OCI-LY3 (cell line): ENCODE measurements around the gene GALNT1.

ENCODE experiments used
- H2AFZ ChIP-seq: fragments of 200-600, 300-600 bp; shearing (Covaris generic); 2 replicates; pipeline ENCODE4 v1.6.0; 2014; ENCODE audit warnings: antibody characterized with exemption, low read depth, low read length
- H3K27ac ChIP-seq: fragments of 200-600, 300-600 bp; sonication (generic); 2 replicates; pipeline ENCODE4 v1.5.1; 2014; ENCODE audit warnings: mild to moderate bottlenecking, low read length, moderate library complexity, mixed read lengths
- H3K27me3 ChIP-seq: fragments of 200-600, 300-600 bp; sonication (generic); 2 replicates; pipeline ENCODE4 v1.6.1; 2014; ENCODE audit warnings: low read depth, low read length, mixed read lengths
- H3K36me3 ChIP-seq: fragments of 200-600, 300-600 bp; sonication (generic); replicated peaks from 2 replicates; pipeline ENCODE3; 2014; ENCODE audit warnings: low read depth, low read length, mixed read lengths
- H3K4me1 ChIP-seq: fragments of 300-600, 200-600 bp; sonication (generic); 2 replicates; pipeline ENCODE4 v1.6.1; 2014; ENCODE audit warnings: low read length, mixed read lengths
- H3K4me2 ChIP-seq: fragments of 200-600, 300-600 bp; sonication (generic); 2 replicates; pipeline ENCODE4 v1.6.1; 2014; ENCODE audit warnings: low read length, mixed read lengths
- H3K4me3 ChIP-seq: fragments of 300-600, 200-600 bp; sonication (generic); 2 replicates; pipeline ENCODE4 v1.5.1; 2014; ENCODE audit warnings: antibody characterized with exemption, mild to moderate bottlenecking, low read length, moderate library complexity
- H3K79me2 ChIP-seq: fragments of 300-600, 200-600 bp; shearing (Covaris generic); 2 replicates; pipeline ENCODE4 v1.6.1; 2014; ENCODE audit warnings: mild to moderate bottlenecking, low read length, mixed read lengths
- H3K9ac ChIP-seq: fragments of 300-600, 200-600 bp; shearing (Covaris generic); 2 replicates; pipeline ENCODE4 v1.6.0; 2014; ENCODE audit warnings: mild to moderate bottlenecking, low read length, moderate library complexity
- H3K9me3 ChIP-seq: fragments of 200-600, 300-600 bp; shearing (Covaris generic); 2 replicates; pipeline ENCODE4 v1.6.1; 2014; ENCODE audit warnings: low read length, mixed read lengths; ENCODE audit not compliant: insufficient read depth
- H4K20me1 ChIP-seq: fragments of 200-600, 300-600 bp; sonication (generic); 2 replicates; pipeline ENCODE4 v1.6.1; 2016; ENCODE audit warnings: low read length, mixed read lengths; ENCODE audit not compliant: insufficient read depth
- EZH2phosphoT487 ChIP-seq: fragments of 200-600 bp; shearing (Covaris generic); IDR thresholded peaks from 2 replicates; pipeline ENCODE4 v1.6.1; 2018; ENCODE audit warnings: antibody characterized with exemption, mixed run types, low read depth
- TF ChIP-seq, protein P1 (sequence below): fragments of 200-600, 300-600 bp; sonication (generic); IDR thresholded peaks from 2 replicates; pipeline ENCODE4 v1.5.1; 2014; ENCODE audit warnings: antibody characterized with exemption, low read length, low read depth

GALNT1 gene

DNA sequence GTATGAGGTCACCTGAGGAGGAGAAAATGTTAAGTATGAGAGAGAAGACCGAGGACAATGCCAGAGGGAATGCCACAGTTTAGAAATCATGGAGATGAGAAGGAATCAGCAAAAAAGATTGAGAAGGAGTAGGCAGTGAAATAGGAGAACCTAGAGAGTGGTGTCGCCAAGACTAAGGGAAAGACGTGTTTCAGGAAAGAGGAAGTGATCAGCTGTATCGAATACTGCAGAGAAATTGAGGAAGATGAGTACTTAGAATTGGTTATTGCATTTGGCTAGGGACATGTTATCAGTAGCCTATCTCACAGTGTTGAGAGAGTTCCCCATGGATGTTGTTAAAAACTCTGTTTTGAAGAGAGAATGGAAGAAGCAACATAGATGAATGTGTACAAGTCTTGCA lies 112.3 kb downstream of the GALNT1 start:
- Histone ChIP-seq H3K4me2 (no peak overlapping the region), H3K9me3 (no peaks in the 10 kb centered on the region), H3K4me3 (no peak overlapping the region), H3K79me2 (no peaks in the 10 kb centered on the region), H2AFZ (no peak overlapping the region), H3K36me3 (no peaks in the 10 kb centered on the region), H3K9ac (no peak overlapping the region), H3K27me3 (no peaks in the 10 kb centered on the region), H3K27ac (no peak overlapping the region), H3K4me1 (0 out of 2 replicates have a peak, but pooled peaks cover 5% of the 10 kb centered on the region), H4K20me1 (no peaks in the 10 kb centered on the region)
- TF ChIP-seq EZH2phosphoT487, result no peak
- TF ChIP-seq, protein P1, sequence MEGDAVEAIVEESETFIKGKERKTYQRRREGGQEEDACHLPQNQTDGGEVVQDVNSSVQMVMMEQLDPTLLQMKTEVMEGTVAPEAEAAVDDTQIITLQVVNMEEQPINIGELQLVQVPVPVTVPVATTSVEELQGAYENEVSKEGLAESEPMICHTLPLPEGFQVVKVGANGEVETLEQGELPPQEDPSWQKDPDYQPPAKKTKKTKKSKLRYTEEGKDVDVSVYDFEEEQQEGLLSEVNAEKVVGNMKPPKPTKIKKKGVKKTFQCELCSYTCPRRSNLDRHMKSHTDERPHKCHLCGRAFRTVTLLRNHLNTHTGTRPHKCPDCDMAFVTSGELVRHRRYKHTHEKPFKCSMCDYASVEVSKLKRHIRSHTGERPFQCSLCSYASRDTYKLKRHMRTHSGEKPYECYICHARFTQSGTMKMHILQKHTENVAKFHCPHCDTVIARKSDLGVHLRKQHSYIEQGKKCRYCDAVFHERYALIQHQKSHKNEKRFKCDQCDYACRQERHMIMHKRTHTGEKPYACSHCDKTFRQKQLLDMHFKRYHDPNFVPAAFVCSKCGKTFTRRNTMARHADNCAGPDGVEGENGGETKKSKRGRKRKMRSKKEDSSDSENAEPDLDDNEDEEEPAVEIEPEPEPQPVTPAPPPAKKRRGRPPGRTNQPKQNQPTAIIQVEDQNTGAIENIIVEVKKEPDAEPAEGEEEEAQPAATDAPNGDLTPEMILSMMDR, result no peak

DNA sequence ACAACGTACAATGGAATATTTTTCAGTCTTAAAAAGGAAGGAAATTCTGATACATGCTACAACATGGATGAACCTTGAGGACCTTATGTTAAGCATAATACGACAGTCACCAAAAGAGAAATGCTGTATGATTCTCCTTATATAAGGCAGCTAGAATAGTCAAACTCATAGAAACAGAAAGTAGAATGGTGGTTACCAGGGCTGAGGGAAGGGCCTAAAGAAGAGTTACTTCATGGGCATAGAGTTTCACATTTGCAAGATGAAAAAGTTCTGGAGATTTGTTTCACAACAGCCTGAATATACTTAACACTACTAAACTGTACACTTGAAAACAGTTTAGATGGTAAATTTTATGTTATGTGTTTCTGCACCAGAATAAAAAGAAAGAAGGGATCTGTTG lies 113.3 kb downstream of the GALNT1 start:
- H3K79me2 ChIP-seq, result no peaks in the 10 kb centered on the region
- H4K20me1 ChIP-seq, result no peaks in the 10 kb centered on the region
- no peak overlapping the region for H2AFZ ChIP-seq
- no peaks in the 10 kb centered on the region for H3K27me3 ChIP-seq
- no peak overlapping the region for H3K9ac ChIP-seq
- H3K36me3 ChIP-seq, result no peaks in the 10 kb centered on the region
- 0 out of 2 replicates have a peak, but pooled peaks cover 5% of the 10 kb centered on the region for H3K4me1 ChIP-seq
- TF ChIP-seq, protein P1, result no peak
- no peak for TF ChIP-seq EZH2phosphoT487
- no peak overlapping the region for H3K4me3 ChIP-seq
- no peak overlapping the region for H3K4me2 ChIP-seq
- H3K27ac ChIP-seq, result no peak overlapping the region
- no peaks in the 10 kb centered on the region for H3K9me3 ChIP-seq

DNA sequence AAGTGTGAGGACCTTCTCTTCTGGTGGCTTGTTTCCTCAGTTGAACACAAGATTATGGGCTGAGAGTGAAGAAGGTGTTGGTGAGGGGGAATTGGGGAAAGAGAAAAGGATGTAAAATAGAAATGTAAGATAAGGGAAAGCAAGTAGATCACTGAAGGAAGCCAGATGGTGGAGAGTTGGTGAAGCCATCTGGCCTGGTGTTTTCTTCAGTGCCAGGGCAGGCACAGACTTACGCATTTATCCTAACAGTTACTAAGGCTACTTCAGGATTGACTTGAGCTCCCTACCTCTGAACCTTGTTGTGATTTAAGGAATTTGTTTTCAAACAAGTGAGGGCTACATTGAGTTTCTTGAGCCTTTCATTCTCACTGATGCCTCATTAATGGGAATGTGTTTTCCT lies 113.8 kb downstream of the GALNT1 start:
- H3K9ac ChIP-seq, result no peak overlapping the region
- no peaks in the 10 kb centered on the region for H3K27me3 ChIP-seq
- no peaks in the 10 kb centered on the region for H3K9me3 ChIP-seq
- no peaks in the 10 kb centered on the region for H3K36me3 ChIP-seq
- no peaks in the 10 kb centered on the region for H3K79me2 ChIP-seq
- H4K20me1 ChIP-seq, result no peaks in the 10 kb centered on the region
- no peak overlapping the region for H3K4me3 ChIP-seq
- no peak overlapping the region for H2AFZ ChIP-seq
- 0 out of 2 replicates have a peak, but pooled peaks cover 5% of the 10 kb centered on the region for H3K4me1 ChIP-seq
- no peak overlapping the region for H3K27ac ChIP-seq
- TF ChIP-seq EZH2phosphoT487, result no peak
- TF ChIP-seq, protein P1, result no peak
- no peak overlapping the region for H3K4me2 ChIP-seq

DNA sequence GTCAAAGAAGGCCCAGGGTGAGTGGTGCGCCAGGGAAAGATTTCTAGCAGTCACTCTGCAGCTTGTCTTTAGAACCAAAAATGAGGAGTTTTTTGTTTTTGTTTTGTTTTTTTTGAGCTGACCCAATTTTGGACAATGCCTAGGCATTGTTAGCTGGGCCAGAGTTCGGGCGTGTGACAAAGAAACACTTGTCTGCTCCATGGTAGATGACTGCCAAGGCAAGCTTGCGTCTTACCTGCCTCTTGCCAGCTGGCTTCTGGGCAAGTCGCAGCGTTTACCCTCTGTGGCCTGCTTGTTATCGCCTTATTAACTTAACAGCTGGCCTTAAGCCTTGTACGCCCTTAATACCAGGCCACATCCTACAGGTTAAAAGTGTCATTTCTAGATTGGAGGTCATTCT lies 114.3 kb downstream of the GALNT1 start:
- H3K36me3 ChIP-seq, result no peaks in the 10 kb centered on the region

More for the DNA sequence above, 114.3 kb downstream of the GALNT1 start:
- Histone ChIP-seq H3K27me3 (no peaks in the 10 kb centered on the region), H2AFZ (no peak overlapping the region), H3K79me2 (no peaks in the 10 kb centered on the region), H3K4me3 (no peak overlapping the region), H3K9me3 (no peaks in the 10 kb centered on the region), H4K20me1 (no peaks in the 10 kb centered on the region), H3K27ac (no peak overlapping the region), H3K4me1 (0 out of 2 replicates have a peak, but pooled peaks cover 5% of the 10 kb centered on the region), H3K9ac (no peak overlapping the region), H3K4me2 (no peak overlapping the region)
- TF ChIP-seq, protein P1, result no peak
- TF ChIP-seq EZH2phosphoT487, result no peak
